Measurements from ENCODE around the gene MLIP.

GRCh38 chr6:54248994-54249393, 137.8 kb downstream of the MLIP start:
- TF ChIP-seq CTCF (IDR thresholded peaks at IDR 0.05; ENCODE audit: low read depth, low read length) (no peak), POLR2A (IDR thresholded peaks at IDR 0.05; ENCODE audit: extremely low read depth, insufficient read length) (no peak)
